HG03460 (cell line): ENCODE measurements around the gene RUBCN.
"Not testable (repeated sequence)": the region's sequence is repeated elsewhere in the genome, so short reads cannot be mapped to it uniquely, and the experiment has no call there.

Source experiments
- ATAC-seq: cut with Tn5 transposase; IDR thresholded peaks from one replicate; pipeline ENCODE4 v1.9.1; 2021; ENCODE audit not compliant: unreplicated experiment

RUBCN gene

DNA sequence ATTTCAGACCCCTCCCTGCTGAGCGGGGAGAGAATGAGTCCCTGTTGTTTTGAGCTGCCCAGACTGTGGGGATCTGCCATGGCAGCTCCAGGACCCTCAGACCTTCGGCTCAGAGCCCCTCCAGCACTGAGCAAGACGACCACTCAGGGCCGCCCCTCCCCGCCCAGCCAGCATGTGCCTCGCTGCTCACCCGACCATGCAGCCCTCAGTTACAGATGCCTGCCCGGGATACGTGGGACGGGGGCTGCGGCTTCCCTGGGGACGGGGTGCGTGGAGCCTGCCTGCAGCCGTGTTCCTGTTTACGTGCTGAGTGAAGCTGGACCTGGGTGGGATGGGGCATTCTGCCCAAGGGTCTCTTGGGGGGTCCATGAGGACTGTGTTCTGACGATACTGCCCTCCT is 77.0 kb downstream of the RUBCN start:
- ATAC-seq, result not testable (repeated sequence)

- ATAC-seq, result peak; percentile 35
Observed at GRCh38 chr3:197659144-197659543, 77.6 kb downstream of the RUBCN start.

- ATAC-seq, result not testable (repeated sequence)
Observed at GRCh38 chr3:197658706-197659105, 78.0 kb downstream of the RUBCN start.

DNA sequence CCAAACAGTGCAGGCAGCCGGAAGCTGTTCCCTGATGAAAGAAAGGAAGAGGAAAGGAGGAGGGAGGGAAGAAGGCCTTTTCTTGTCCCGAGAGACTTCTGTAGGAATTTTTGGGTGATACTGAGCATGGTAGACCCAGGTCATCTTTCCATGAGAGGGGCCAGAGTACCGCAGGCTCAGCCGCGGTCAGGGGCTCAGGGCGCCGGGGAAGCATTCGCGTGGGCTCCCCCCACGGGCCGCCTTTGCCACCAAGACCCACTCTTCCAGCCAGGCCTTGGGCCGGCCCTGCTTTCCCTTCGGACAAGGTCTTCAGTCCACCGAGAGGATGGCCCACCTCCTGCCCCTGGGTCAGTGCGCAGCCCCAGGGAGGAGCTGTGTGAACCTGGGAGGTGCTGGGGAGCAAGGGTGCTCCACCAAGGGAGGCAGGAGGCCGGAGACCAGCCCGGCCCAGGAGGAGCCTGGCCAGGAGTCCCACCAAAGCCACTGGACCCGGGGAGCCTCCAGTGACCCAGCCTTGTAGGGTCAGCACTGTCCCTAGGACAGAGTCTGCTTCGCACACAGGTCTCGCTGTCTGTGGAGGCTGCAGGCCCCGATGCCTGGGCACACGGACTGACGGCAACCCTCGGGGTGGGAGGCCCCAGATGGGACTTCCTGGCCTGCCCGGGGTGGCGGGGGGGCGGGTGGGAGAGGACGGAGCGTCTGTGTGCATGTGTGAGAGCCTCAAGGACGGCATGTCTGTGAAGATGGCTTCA is 79.0 kb downstream of the RUBCN start:
- ATAC-seq, result not testable (repeated sequence)

DNA sequence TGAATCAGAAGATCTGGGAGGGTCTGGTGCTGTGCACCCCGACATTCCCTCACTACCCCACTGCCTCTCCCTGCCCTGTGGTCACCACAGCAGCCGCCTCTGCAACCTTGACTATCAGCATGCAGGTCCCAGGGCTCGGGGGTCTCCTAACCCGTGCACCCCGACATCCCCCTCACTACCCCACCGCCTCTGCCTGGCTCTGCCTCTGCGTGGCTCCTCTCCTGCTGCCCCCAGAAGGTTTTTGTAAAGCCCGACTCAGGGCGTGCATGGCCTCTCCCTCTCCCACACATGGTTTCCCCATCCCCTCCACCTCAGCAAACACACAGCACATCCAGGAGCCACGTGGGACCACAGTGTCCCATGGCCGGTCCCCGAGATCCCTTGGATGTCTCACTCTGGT is 79.7 kb downstream of the RUBCN start:
- ATAC-seq, result not testable (repeated sequence)

- ATAC-seq, result not testable (repeated sequence)
Observed at GRCh38 chr3:197656129-197656528, 80.6 kb downstream of the RUBCN start.

GRCh38 chr3:197654998-197655330 is 81.7 kb downstream of the RUBCN start:
- peak; percentile 39 for ATAC-seq

DNA sequence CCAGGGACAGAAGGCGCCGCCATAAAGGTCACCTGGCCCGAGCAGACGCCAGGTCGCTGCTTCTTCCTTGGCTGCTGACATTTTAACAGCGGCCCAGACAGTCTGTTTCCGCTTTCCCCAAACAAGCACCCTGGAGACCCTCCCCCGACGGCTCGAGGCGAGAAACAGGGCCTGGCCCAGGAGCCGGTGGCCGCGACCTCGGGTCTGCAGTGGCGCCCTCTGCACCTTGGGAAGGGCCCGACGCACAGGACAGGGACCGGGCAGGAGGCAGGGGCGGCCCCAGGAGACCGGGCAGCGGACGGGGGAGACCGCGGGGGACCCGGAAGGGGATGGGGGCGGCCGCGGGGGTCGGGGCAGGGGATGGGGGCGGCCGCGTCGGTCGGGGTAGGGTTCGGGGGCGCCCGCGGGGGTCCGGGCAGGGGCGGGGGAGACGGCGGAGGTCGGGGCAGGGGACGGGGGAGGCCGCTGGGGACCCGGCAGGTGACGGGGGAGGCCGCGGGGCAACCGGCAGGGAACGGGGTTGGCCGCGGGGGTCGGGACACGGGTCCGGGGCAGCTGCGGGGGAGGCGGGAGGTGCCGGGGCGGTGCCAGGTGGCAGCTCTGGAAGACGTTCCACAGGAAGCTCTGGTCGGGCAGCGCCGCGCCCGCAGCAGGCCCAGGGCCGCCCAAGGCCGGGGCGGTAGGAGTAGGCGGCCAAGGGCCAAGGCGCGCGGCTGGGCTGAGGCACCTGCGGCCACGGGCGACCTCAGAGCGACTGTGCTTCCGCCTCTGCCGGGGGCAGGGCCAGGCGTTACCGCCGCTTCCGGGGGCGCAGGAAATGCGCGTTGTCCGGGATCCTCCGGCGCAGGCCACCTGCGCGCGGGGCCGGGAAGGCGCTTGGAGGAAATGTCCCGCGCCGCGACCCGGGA is 82.4 kb downstream of the RUBCN start:
- peak; percentile 93 for ATAC-seq

- ATAC-seq, result not testable (repeated sequence)
Observed at GRCh38 chr3:197652860-197653259, 83.8 kb downstream of the RUBCN start.

DNA sequence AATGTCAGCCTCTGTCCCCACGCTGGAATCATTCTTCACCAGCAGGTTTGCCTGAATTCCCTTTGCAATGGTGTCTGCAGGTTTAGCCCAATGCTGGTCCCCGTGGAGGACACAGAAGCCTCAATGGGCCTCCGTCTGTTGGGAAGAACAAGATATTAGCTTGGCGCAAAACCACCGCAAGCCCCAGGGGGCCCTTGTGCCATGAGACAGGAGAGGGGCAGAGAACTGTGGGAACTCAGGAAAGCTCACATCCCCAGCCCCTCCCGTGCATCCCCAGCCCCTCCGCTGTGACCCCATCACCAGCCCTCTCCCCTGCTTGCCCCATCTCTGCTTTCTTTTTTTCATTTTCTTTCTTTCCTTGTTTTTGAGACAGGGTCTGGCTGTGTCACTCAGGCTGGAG is 89.1 kb downstream of the RUBCN start:
- not testable (repeated sequence) for ATAC-seq

DNA sequence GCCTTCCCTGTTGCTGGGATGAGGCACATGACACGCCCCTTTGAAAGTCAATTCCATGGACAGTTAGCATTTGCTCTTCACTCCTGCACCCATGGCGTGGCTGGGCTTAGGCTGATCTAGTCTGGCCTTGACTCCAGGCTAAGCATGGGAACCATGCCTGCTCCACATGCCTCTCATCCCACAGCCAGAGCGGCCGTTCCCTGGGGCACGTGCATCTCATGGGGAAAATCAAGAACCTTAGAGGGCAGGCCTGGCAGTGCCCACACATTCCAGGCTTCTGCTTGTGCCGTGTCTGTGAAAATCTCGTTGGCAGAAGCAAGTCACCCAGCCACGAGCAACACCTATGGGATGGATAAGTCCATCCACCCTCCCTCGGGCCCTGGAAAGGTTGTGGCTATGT is 89.5 kb downstream of the RUBCN start:
- not testable (repeated sequence) for ATAC-seq

DNA sequence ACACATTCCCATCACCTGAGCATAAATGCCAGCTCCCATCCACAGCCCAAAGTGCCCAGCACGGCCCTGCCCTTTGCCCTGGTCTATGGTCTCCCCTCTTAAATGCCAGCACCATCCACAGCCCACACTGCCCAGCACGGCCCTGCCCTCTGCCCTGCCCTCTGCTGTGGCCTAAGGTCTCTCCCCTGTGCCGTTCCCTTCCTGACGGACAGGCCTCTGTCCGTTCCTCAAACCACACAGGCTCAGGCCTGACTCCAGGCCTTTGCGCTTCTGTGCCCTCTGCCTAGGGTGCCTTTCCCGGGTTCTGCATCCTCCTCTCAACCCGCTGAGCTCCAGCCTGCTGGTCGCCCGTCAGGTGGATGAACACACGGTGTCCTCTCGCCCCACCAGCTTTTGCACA is 90.4 kb downstream of the RUBCN start:
- ATAC-seq, result not testable (repeated sequence)

- ATAC-seq, result not testable (repeated sequence)
Observed at GRCh38 chr3:197637556-197637955, 99.1 kb downstream of the RUBCN start.

DNA sequence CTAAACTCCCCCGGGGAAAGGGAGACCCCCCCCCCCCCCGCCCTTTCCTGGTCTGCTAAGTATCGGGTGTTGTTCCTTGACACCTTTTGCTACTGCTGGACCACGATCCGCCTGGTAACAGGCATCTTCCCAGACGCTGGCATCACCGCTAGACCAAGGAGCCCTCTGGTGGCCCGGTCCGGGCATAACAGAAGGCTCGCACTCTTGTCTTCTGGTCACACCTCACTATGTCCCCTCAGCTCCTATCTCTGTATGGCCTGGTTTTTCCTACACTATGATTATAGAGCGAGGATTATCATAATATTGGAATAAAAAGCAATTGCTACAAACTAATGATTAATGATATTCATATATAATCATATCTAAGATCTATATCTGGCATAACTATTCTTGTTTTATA is 104.7 kb downstream of the RUBCN start:
- not testable (repeated sequence) for ATAC-seq

DNA sequence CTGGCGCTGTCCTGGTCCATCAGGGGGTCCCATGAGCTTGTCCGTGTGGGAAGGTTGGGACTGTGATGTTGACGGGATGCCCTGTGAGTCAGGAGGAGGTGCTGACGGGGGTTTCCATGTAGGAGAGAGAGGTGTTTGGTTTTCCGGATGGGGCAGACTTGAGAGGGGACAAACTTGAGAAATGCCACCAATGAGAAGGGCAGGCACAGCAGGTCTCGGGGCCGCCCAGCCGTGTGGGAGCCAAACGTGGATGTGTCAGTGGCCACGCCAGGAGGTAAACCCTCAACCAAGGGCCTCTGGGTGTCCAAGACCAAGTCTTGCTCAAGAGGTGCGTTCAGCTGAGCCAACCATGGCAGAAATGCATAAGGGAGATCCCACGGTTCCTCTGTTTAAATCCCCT is 105.9 kb downstream of the RUBCN start:
- ATAC-seq, result not testable (repeated sequence)

DNA sequence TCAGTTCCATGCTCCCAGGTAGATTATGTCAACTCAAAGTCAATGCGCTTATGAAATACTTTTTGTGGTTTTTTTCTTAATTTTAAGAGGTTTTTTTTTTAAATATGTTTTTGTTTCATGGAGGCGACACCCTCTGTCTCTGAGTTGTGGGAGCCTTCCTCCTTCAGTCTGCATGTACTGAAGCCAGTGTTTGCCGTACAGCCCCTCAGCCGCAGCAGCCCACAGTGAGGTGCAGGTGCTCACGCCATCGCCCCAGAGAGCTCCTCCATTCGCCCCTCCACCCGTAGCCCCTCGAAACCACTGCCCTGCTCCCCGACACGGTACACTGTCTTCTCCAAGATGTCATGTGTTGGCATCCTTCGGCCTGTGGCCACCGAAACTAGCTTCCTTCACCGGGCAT is 107.4 kb downstream of the RUBCN start:
- not testable (repeated sequence) for ATAC-seq

- peak; percentile 79 for ATAC-seq
Observed at GRCh38 chr3:197627772-197628523, 108.8 kb downstream of the RUBCN start.

- peak; percentile 45 for ATAC-seq
Observed at GRCh38 chr3:197627158-197627771, 109.4 kb downstream of the RUBCN start.

DNA sequence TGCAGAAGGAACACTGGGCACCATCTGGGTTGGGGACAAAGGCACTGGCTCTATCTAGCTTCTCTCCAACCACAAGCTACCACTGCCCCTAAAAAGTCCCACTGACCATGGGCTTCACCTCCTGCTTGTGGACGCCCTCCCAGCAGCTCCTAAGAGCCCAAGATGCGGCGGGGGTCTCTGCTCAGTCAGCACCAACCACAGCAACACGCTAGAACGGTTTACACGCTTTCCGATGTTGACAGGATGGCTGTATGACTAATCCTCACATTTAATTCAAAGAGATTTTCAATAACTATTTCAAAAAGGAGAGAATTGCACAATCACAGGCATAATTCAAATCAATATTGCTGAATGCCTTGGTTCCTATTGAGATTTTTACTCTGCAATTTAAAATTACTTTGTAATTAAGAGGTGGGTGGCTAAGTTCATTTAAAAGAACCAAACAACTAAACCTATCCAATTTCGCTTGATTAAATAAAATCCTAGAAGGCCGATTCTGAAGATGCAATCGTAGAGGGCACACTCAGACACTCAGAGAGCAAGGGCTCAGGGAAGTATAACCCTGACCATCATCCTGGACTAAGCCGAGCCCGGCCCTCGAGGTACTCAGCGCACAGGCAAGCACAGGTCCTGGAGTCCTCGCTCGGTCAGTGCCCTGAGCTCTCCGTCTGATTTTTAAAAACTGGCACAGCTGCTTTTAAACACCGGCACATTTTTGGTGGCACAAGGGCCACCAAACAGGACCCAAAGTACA is 110.1 kb downstream of the RUBCN start:
- ATAC-seq, result not testable (repeated sequence)

DNA sequence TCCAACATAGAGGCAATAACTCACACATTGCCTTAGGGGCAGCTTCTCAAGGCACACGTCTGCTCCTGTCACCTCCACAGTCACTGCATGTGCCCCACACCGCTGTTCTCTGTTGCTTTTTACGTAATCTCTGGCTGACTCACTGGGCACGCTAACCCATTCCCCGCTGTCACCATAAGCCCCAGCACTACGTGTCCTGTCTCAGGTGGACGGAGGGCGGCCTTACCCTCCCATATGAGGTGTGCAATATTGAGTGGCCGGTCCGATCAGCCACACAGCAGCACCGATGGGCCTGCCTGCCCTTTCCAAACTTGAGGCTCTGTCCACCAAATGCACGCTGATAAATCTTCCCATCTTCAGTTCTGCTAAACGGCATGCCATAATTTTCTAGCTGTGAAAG is 115.2 kb downstream of the RUBCN start:
- ATAC-seq, result not testable (repeated sequence)
